Peyer's patch (tissue), 4 donors: ENCODE data around the gene SHANK2. TPM values are rescaled to one million over a fixed set of nuclear protein-coding genes. Genes with fewer than 3 reads are reported as not detected.

Source experiments
- DNase-seq, 3 donors: peaks; one replicate each; pipeline ENCODE4 v3.0.0-alpha.2; 2017 to 2019
- H3K27ac ChIP-seq, 4 donors: fragments of 200-600 bp; sonication (generic); one replicate each; pipeline ENCODE4 v1.5.1; 2016 to 2019
- H3K27me3 ChIP-seq, 2 donors: fragments of 200-600 bp; sonication (generic); one replicate each; pipeline ENCODE4 v1.5.1; 2019
- H3K36me3 ChIP-seq, 3 donors: fragments of 200-600 bp; sonication (generic); one replicate each; pipeline ENCODE4 v1.5.1; 2016 to 2019
- H3K4me1 ChIP-seq, 4 donors: fragments of 200-600 bp; sonication (generic); one replicate each; pipeline ENCODE4 v1.5.1; 2016 to 2019
- H3K4me3 ChIP-seq, 4 donors: fragments of 200-600 bp; sonication (generic); 1 replicate in 3 of 4; 2 replicates in 1 of 4; pipeline ENCODE4 v1.5.1; 2016 to 2019; ENCODE audit warnings: mild to moderate bottlenecking in 1 of 4
- H3K9me3 ChIP-seq, 4 donors: fragments of 200-600 bp; sonication (generic); one replicate each; pipeline ENCODE4 v1.5.1; 2016 to 2019; ENCODE audit warnings: mild to moderate bottlenecking in 1 of 4
- POLR2A ChIP-seq, 2 donors: fragments of 450-650 bp; IDR thresholded peaks; one replicate each; pipeline ENCODE4 v1.5.1; 2017; ENCODE audit warnings: antibody characterized with exemption in 2 of 2, mild to moderate bottlenecking in 2 of 2, moderate library complexity in 2 of 2
- total RNA-seq, 4 donors: library from RNA; depleted of rRNA; stranded (reverse); fragments of >200 nt; gene quantifications; one replicate each; pipeline ENCODE4 v1.1.0, GENCODE V29; 2016
- TF ChIP-seq, protein P1 (sequence below), 6 experiments: fragments of 450-650 bp in 4 of 6; fragments of 200-600 bp in 2 of 6; sonication (generic) in 1 of 6; IDR thresholded peaks; one replicate each; pipeline ENCODE4 v1.5.1; 2017 to 2019; ENCODE audit warnings: antibody characterized with exemption in 6 of 6, mild to moderate bottlenecking in 3 of 6, moderate library complexity in 1 of 6

Gene SHANK2
- total RNA-seq, 4 donors from 2014 or later = 26.1 to 109 (median 56.6) TPM

DNA sequence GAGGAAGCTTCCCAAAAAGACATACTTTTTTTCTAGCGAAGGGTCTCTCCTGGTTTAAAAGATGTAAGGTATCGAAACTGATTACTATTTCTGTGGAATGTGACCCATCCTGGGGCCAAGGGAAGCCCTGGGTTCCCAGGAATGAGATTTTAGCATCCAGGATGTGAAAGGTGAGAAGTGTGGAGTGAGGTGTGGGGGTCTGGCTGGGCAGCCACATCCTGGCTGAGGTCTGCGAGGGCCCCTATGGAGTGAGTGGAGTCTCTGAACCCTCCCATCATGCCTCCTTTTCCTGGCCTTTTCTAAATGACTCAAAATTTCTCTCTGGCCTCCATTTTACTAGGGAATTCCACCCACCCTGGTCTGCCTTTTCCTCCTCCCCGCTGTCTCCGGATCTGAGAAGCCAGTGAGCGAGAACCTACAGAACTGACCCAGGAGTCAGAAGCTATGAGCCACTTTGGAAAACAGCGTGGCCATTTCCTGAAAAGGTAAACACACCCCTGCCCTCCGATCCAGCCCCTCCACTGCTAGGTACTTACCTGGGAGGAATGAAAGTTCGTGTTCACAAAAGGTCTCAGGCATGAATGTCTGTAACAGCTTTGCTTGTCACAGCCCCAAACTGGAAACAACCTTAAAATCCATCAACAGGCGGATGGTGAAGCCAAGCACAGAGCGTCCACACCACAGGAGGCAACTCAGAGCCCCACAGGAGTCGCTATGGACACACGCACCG is 27.7 kb upstream of the SHANK2 start:
- no peak overlapping the region for H3K4me3 ChIP-seq
- H3K27me3 ChIP-seq = no peaks in the 10 kb centered on the region
- H3K4me1 ChIP-seq = no peaks in the 10 kb centered on the region
- DNase-seq = peak in 1 of 3 donors; percentile 19
- no peaks in the 10 kb centered on the region for H3K9me3 ChIP-seq
- no peak overlapping the region for H3K27ac ChIP-seq
- TF ChIP-seq, protein P1, sequence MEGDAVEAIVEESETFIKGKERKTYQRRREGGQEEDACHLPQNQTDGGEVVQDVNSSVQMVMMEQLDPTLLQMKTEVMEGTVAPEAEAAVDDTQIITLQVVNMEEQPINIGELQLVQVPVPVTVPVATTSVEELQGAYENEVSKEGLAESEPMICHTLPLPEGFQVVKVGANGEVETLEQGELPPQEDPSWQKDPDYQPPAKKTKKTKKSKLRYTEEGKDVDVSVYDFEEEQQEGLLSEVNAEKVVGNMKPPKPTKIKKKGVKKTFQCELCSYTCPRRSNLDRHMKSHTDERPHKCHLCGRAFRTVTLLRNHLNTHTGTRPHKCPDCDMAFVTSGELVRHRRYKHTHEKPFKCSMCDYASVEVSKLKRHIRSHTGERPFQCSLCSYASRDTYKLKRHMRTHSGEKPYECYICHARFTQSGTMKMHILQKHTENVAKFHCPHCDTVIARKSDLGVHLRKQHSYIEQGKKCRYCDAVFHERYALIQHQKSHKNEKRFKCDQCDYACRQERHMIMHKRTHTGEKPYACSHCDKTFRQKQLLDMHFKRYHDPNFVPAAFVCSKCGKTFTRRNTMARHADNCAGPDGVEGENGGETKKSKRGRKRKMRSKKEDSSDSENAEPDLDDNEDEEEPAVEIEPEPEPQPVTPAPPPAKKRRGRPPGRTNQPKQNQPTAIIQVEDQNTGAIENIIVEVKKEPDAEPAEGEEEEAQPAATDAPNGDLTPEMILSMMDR (IDR thresholded peaks at IDR 0.05) = no peak
- no peak for TF ChIP-seq POLR2A (IDR thresholded peaks at IDR 0.05)
- H3K36me3 ChIP-seq = no peaks in the 10 kb centered on the region

GRCh38 chr11:71272161-71272560 is 19.8 kb upstream of the SHANK2 start:
- Histone ChIP-seq H3K36me3 (no peaks in the 10 kb centered on the region), H3K27ac (no peak overlapping the region), H3K27me3 (no peaks in the 10 kb centered on the region), H3K4me1 (no peaks in the 10 kb centered on the region), H3K9me3 (peaks cover 0 to 5% (median 0%) of the 10 kb centered on the region in 4 donors), H3K4me3 (no peak overlapping the region)
- DNase-seq = no peak
- no peak for TF ChIP-seq POLR2A (IDR thresholded peaks at IDR 0.05)
- TF ChIP-seq, protein P1 (IDR thresholded peaks at IDR 0.05) = no peak

GRCh38 chr11:71269603-71270511 is 17.5 kb upstream of the SHANK2 start:
- Histone ChIP-seq H3K27ac (no peak overlapping the region), H3K9me3 (peaks cover 0 to 5% (median 0%) of the 10 kb centered on the region in 4 donors), H3K4me3 (no peak overlapping the region), H3K36me3 (no peaks in the 10 kb centered on the region), H3K27me3 (no peaks in the 10 kb centered on the region), H3K4me1 (no peaks in the 10 kb centered on the region)
- no peak for TF ChIP-seq POLR2A (IDR thresholded peaks at IDR 0.05)
- TF ChIP-seq, protein P1 (IDR thresholded peaks at IDR 0.05) = no peak
- no peak for DNase-seq

DNA sequence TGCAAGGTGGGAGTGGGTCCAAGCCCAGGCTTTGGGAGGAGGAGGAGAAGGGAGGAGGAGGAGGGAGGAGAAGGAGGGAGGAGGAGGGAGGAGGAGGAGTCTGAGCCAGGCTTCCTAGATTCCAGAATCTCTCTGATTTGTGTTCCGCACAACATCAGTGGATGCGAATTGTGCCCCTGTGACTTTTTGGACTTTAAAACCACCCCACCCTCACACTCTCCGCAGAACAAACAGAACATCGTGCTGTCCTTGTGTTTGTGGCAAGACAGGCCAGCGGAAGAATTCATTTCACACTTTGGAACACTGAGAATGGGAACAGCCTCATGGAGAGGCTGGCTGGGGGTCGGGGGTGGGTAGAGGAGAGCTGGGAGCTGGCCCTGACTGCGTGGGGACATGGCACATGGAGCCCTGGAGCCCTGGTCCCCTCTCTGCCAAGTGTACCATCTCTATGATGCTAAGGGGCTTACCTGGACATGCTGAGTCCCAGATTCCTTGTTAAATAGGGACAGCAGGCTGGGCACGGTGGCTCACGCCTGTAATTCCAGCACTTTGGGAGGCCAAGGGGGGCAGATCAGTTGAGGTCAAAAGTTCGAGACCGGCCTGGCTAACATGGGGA is 16.4 kb upstream of the SHANK2 start:
- DNase-seq = no peak
- TF ChIP-seq, protein P1 (IDR thresholded peaks at IDR 0.05) = no peak
- no peak for TF ChIP-seq POLR2A (IDR thresholded peaks at IDR 0.05)
- Histone ChIP-seq H3K27me3 (no peaks in the 10 kb centered on the region), H3K9me3 (peaks cover 0 to 5% (median 0%) of the 10 kb centered on the region in 4 donors), H3K4me3 (no peak overlapping the region), H3K36me3 (no peaks in the 10 kb centered on the region), H3K27ac (no peak overlapping the region), H3K4me1 (no peaks in the 10 kb centered on the region)

- no peak for TF ChIP-seq POLR2A (IDR thresholded peaks at IDR 0.05)
- TF ChIP-seq, protein P1 (IDR thresholded peaks at IDR 0.05) = no peak
- Histone ChIP-seq H3K9me3 (no peaks in the 10 kb centered on the region), H3K4me1 (no peaks in the 10 kb centered on the region), H3K27me3 (no peaks in the 10 kb centered on the region), H3K27ac (no peak overlapping the region), H3K4me3 (no peak overlapping the region), H3K36me3 (no peaks in the 10 kb centered on the region)
- DNase-seq = no peak
These were observed 15.5 kb upstream of the SHANK2 start for GRCh38 chr11:71267807-71268421.
